Muscle of leg (tissue), 16 donors: ENCODE results near the gene VPS51. TPM values are rescaled to one million over a fixed set of nuclear protein-coding genes. Genes with fewer than 3 reads are reported as not detected.

Source experiments
- DNase-seq: peaks from one replicate; pipeline ENCODE4 v3.0.0; 2013
- H3K27ac ChIP-seq: one replicate; pipeline ENCODE4 v1.5.1; 2013; ENCODE audit warnings: mild to moderate bottlenecking, low read length, control low read depth
- H3K27me3 ChIP-seq: one replicate; pipeline ENCODE4 v1.6.1; 2013; ENCODE audit warnings: low read length; ENCODE audit not compliant: control insufficient read depth, insufficient read depth
- H3K36me3 ChIP-seq: one replicate; pipeline ENCODE4 v1.6.1; 2013; ENCODE audit warnings: low read length; ENCODE audit not compliant: control insufficient read depth, insufficient read depth
- H3K4me1 ChIP-seq: one replicate; pipeline ENCODE4 v1.6.1; 2013; ENCODE audit warnings: low read length; ENCODE audit not compliant: control insufficient read depth, insufficient read depth
- H3K4me3 ChIP-seq: one replicate; pipeline ENCODE4 v1.5.1; 2013; ENCODE audit warnings: low read length, control low read depth
- H3K9me3 ChIP-seq: replicated peaks from 2 replicates; pipeline ENCODE4 v1.6.1; 2013; ENCODE audit warnings: low read depth, low read length; ENCODE audit not compliant: control insufficient read depth
- WGBS: methylation state at CpG from one replicate; pipeline ENCODE4 v1.1.5; 2013; ENCODE audit warnings: missing lambda C conversion rate; ENCODE audit not compliant: insufficient coverage; 5-methylcytosine and 5-hydroxymethylcytosine counted together
- long read RNA-seq, 11 donors: transcript quantifications; one replicate each; lab custom pipeline, GENCODE V29; 2026
- polyA plus RNA-seq, 8 donors: library from polyadenylated mRNA; unstranded; fragments of 120-200 nt; gene quantifications; one replicate each; pipeline versions ENCODE4 v1.2.1 to v1.2.3, GENCODE V29; 2013; ENCODE audit warnings: inconsistent platforms in 1 of 8, low replicate concordance in 1 of 8; ENCODE audit not compliant: insufficient read length in 8 of 8, insufficient read depth in 1 of 8
- total RNA-seq: library from RNA; stranded (reverse); fragments of 120-200 nt; gene quantifications from one replicate; pipeline ENCODE4 v1.2.4, GENCODE V29; 2013

The VPS51 gene
- total RNA-seq: 109 TPM
- polyA plus RNA-seq: 100 to 1,000 TPM; 128 to 147 (median 136) TPM
- long read RNA-seq, donor 1, transcript VPS51-201 (10 exons, 2,714 nt): major isoform, 6 of 20 reads
- long read RNA-seq, donor 1, partial matches to known transcripts: 14 of 20 reads
- long read RNA-seq, donor 1, other reads (novel, unspliced or antisense): 0 of 20 reads
- long read RNA-seq, donor 2: 0 reads
- long read RNA-seq, donor 3, transcript VPS51-201 (10 exons, 2,714 nt): major isoform, 17 of 2,569 reads
- long read RNA-seq, donor 3, partial matches to known transcripts: 693 of 2,569 reads
- long read RNA-seq, donor 3, other reads (novel, unspliced or antisense): 1,859 of 2,569 reads
- long read RNA-seq, donor 4, transcript VPS51-201 (10 exons, 2,714 nt): major isoform, 14 of 36 reads
- long read RNA-seq, donor 4, partial matches to known transcripts: 22 of 36 reads
- long read RNA-seq, donor 4, other reads (novel, unspliced or antisense): 0 of 36 reads
- long read RNA-seq, donor 5, transcript VPS51-201 (10 exons, 2,714 nt): major isoform, 46 of 131 reads
- long read RNA-seq, donor 5, partial matches to known transcripts: 84 of 131 reads
- long read RNA-seq, donor 5, other reads (novel, unspliced or antisense): 0 of 131 reads
- long read RNA-seq, donor 6, transcript VPS51-201 (10 exons, 2,714 nt): major isoform, 39 of 61 reads
- long read RNA-seq, donor 6, partial matches to known transcripts: 22 of 61 reads
- long read RNA-seq, donor 6, other reads (novel, unspliced or antisense): 0 of 61 reads
- long read RNA-seq, donor 7, transcript VPS51-201 (10 exons, 2,714 nt): major isoform, 21 of 3,564 reads
- long read RNA-seq, donor 7, partial matches to known transcripts: 3,394 of 3,564 reads
- long read RNA-seq, donor 7, other reads (novel, unspliced or antisense): 148 of 3,564 reads
- long read RNA-seq, donor 8, partial matches to known transcripts: 1,824 of 3,938 reads
- long read RNA-seq, donor 8, other reads (novel, unspliced or antisense): 2,111 of 3,938 reads
- long read RNA-seq, donor 9, transcript VPS51-201 (10 exons, 2,714 nt): major isoform, 16 of 46 reads
- long read RNA-seq, donor 9, partial matches to known transcripts: 30 of 46 reads
- long read RNA-seq, donor 9, other reads (novel, unspliced or antisense): 0 of 46 reads
- long read RNA-seq, donor 10, transcript VPS51-201 (10 exons, 2,714 nt): major isoform, 17 of 25 reads
- long read RNA-seq, donor 10, partial matches to known transcripts: 6 of 25 reads
- long read RNA-seq, donor 10, other reads (novel, unspliced or antisense): 0 of 25 reads
- long read RNA-seq, donor 11, transcript VPS51-201 (10 exons, 2,714 nt): major isoform, 26 of 39 reads
- long read RNA-seq, donor 11, partial matches to known transcripts: 13 of 39 reads
- long read RNA-seq, donor 11, other reads (novel, unspliced or antisense): 0 of 39 reads

DNA sequence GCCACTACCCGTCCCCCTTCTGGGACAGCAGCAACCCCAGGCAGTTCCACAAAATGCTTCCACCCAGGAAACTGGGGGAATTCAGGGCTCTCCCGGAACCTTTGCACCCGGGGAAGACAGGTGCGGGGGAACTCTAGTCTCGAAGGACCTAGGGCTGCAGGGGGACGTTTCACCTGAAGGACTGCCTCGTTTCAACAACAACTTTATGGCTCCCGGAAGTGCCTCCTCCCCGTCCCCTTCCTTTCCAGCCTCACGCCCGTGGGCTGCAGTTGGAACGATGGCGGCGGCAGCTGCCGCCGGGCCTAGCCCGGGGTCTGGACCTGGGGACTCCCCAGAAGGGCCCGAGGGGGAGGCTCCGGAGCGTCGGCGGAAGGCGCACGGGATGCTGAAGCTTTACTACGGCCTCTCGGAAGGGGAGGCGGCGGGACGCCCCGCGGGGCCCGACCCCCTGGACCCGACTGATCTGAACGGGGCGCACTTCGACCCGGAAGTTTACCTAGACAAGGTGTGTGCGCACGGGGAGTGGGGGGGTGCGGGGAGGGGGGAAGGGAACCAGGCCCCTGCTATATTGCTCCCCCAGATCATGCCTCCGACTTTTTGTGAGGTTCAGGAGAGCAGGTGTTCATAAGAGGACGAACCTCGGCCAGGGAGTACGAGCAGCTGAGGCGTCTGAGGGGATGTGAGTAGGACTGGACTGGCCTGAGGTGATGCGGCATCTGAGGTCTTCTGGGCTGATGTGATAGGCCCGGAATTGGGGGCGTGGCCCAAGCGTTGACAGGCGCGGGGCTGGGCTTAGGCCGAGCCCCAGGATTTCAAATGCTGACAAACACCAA lies at the start of gene VPS51:
Gene VPS51, plus strand, starts transcription at position 241 of the 833 bp plus-strand sequence. Its CDS starts 37 bp downstream, at position 278.
- peak; percentile 96 for DNase-seq
- peaks cover 9% of the 10 kb centered on the region for H3K4me1 ChIP-seq
- peak within 1 kb of the TSS; percentile 87 for H3K27ac ChIP-seq
- no peaks in the 10 kb centered on the region for H3K27me3 ChIP-seq
- H3K4me3 ChIP-seq: peak within 1 kb of the TSS; percentile 90
- peaks cover 3% of the 10 kb centered on the region for H3K36me3 ChIP-seq
- under 1% methylated on average over 36 of the region's 52 CpGs for WGBS
- H3K9me3 ChIP-seq: no peaks in the 10 kb centered on the region

DNA sequence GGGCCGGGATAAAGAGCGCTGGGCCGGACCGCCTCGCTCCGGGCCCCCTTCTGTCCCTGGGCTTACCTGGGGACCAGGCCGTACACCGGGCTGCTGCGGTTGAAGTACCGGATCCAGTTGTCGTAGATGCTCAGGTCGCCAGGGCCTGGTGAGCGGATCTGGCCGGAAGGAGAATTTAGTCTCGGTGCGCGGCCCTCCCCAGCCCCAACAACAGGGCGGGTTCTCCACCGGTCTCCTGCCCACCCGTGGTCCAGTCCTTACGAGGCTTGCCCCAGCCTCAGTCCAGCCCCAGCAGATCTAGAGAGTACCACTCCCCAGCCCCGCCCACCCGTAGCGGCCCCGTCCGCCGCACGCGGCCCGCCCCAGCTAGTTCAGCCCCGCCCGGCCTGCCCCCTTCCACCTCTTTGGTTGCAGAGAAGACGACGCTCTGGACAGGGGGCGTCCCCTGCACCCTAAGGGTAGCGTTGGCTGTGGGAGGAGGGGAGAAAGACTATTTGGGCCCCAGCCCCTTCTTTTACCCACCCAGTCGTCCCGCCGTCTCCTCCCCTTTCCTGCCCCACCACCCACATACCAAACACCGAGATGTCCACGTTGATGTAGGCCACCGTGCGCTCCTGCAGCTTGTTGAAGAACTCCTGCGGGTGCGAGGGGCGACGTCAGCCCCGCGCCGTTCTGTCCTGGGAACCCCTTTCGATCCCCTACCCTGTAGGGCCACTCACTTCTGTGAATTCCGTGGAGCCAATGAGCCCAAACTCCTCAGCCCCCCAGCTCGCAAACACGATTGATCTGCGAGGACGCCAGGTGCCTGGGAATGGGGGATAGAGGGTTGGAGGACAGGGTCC lies 48.2 kb upstream of the VPS51 start:
- peak; percentile 42 for DNase-seq
- peaks cover 35% of the 10 kb centered on the region for H3K36me3 ChIP-seq
- H3K27me3 ChIP-seq: peaks cover 4% of the 10 kb centered on the region
- 4% methylated on average over 38 of the region's 56 CpGs for WGBS
- H3K4me1 ChIP-seq: peaks cover 30% of the 10 kb centered on the region
- no peaks in the 10 kb centered on the region for H3K9me3 ChIP-seq
- peak overlapping the region; percentile 38 for H3K4me3 ChIP-seq
- peak overlapping the region; percentile 2 for H3K27ac ChIP-seq

DNA sequence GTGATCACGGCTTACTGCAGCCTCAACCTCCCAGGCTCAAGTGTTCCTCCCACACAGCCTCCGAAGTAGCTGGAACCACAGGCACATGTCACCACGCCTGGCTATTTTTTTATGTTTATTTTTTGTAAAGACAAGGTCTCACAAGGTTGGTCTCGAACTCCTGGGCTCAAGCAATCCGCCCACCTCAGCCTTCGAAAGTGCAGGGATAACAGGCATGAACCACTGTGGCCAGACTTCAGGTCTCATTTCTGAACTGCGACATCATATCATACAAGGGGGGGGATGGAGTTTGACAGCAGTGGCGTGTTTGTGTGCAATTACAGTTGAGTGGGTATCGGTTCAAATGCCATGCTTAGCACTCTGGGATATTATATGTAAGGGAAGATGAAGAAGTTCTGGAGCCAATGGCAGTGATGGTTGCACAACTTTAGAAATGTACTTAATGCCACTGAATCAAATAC lies 44.6 kb upstream of the VPS51 start:
- WGBS: 85% methylated on average over 4 of the region's 9 CpGs
- Histone ChIP-seq H3K4me3 (no peak overlapping the region), H3K27ac (no peak overlapping the region), H3K4me1 (peaks cover 13% of the 10 kb centered on the region), H3K27me3 (peaks cover 6% of the 10 kb centered on the region), H3K36me3 (peaks cover 2% of the 10 kb centered on the region), H3K9me3 (no peaks in the 10 kb centered on the region)
- no peak for DNase-seq

DNA sequence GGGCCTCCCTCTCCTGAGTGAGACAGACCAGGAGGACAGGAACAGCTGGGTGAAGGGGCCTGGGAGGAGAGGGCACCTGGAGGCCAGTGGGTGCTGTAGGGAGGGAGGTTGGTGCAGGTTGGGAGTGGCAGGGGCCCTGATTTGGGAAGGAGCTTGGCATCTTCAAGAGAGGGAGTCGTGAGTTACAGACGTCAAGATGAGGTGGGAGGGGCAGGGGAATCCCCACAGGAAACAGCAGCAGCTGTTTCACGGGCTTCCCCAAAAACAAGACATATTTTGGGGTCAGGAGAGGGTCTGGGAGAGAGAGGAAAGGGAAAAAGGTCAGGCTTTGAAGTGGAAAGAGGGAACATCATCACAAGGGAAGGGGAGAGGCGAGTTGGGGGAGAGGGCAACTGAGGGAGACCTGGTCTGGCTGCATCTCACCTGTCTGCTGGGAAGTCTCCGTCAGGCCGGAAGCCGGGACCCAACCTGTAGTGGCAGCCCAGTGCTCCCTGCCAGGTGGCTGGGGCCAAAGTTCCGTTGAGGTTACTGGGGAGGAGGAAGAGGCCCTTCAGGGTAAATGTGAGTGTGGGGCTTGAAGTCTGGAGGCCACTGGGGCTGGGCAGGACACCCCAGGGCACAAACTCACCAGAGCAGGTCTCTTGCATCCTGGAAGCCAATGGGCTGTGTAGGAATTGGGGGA lies 42.0 kb upstream of the VPS51 start:
- no peak for DNase-seq
- no peak overlapping the region for H3K27ac ChIP-seq
- WGBS: 35% methylated on average over 8 of the region's 8 CpGs
- H3K27me3 ChIP-seq: peaks cover 2% of the 10 kb centered on the region
- no peaks in the 10 kb centered on the region for H3K36me3 ChIP-seq
- no peak overlapping the region for H3K4me3 ChIP-seq
- H3K4me1 ChIP-seq: no peaks in the 10 kb centered on the region
- no peaks in the 10 kb centered on the region for H3K9me3 ChIP-seq

GRCh38 chr11:65055538-65055937 lies 40.5 kb upstream of the VPS51 start:
- no peaks in the 10 kb centered on the region for H3K36me3 ChIP-seq
- no peak for DNase-seq
- no peak overlapping the region for H3K4me3 ChIP-seq
- H3K9me3 ChIP-seq: no peaks in the 10 kb centered on the region
- H3K27me3 ChIP-seq: peaks cover 2% of the 10 kb centered on the region
- no peak overlapping the region for H3K27ac ChIP-seq
- no peaks in the 10 kb centered on the region for H3K4me1 ChIP-seq
- no CpG with 5 or more reads among the region's 1 CpG for WGBS

DNA sequence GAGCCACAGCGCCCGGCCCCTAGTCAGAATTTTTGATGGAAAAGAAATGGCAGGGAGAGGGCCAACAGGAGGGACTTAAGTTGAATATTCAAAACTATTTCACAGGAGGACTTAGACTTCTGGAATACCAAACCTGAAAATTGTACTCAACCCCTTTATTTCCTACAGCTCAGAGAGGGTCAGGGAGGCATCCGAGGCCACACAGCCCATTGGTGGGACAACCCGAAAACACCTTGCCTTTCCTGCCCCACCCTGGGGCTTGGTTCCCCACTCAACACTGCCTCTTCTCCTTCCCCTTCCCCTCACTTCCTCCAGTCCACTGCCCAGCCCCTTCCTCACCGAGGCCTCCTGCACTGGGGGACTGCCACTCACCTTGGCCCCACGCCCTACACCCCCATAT lies 39.0 kb upstream of the VPS51 start:
- Histone ChIP-seq H3K4me1 (no peaks in the 10 kb centered on the region), H3K27ac (no peak overlapping the region), H3K27me3 (peaks cover 2% of the 10 kb centered on the region), H3K36me3 (no peaks in the 10 kb centered on the region), H3K4me3 (no peak overlapping the region), H3K9me3 (no peaks in the 10 kb centered on the region)
- WGBS: 82% methylated on average over 3 of the region's 6 CpGs
- DNase-seq: no peak

DNA sequence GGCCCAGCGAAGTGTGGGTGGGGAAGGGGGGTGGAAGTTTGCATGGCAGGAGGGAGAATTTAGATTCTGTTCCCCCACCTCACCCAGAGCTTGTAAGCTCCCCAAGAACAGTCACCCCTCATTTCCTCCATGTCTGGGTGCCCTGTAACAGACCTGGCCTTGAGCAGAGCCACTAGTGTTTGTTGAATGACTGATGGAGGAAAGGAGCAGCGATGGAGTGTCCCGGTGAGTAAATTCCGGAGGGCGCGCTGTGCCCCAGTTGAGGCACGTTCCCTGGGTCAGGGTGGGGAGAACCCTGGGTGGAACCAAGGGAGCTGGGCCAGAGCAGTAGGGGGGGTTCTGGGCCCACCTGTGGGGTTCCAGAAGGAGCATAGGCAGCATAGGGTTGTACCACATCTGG lies 38.5 kb upstream of the VPS51 start:
- Histone ChIP-seq H3K27ac (no peak overlapping the region), H3K4me3 (no peak overlapping the region), H3K27me3 (peaks cover 2% of the 10 kb centered on the region), H3K36me3 (no peaks in the 10 kb centered on the region), H3K9me3 (no peaks in the 10 kb centered on the region), H3K4me1 (no peaks in the 10 kb centered on the region)
- WGBS: 91% methylated on average over 6 of the region's 7 CpGs
- no peak for DNase-seq

GRCh38 chr11:65058012-65058411 lies 38.0 kb upstream of the VPS51 start:
- Histone ChIP-seq H3K9me3 (no peaks in the 10 kb centered on the region), H3K4me3 (no peak overlapping the region), H3K27ac (no peak overlapping the region), H3K36me3 (no peaks in the 10 kb centered on the region), H3K4me1 (no peaks in the 10 kb centered on the region), H3K27me3 (peaks cover 2% of the 10 kb centered on the region)
- no peak for DNase-seq
- WGBS: 61% methylated on average over 10 of the region's 13 CpGs
